MG63 (cell line): Measurements from ENCODE around the gene FAM177B. TPM values are rescaled to one million over a fixed set of nuclear protein-coding genes. Genes with fewer than 3 reads are reported as not detected.
A peak's percentile ranks its signal among the peaks of the same experiment; 100 is the strongest.

Experiments used
- DNase-seq: peaks from one replicate; pipeline ENCODE4 v3.0.0-alpha.2; 2020
- H3K27me3 ChIP-seq: fragments of 250-450 bp; sonication (Bioruptor Pico); 2 replicates; pipeline ENCODE4 v1.5.1; 2020; ENCODE audit warnings: mild to moderate bottlenecking, moderate library complexity
- H3K36me3 ChIP-seq: fragments of 250-450 bp; sonication (Bioruptor Pico); 2 replicates; pipeline ENCODE4 v1.5.1; 2020; ENCODE audit warnings: mild to moderate bottlenecking, moderate library complexity
- H3K4me3 ChIP-seq: fragments of 250-450 bp; sonication (Bioruptor Pico); 2 replicates; pipeline ENCODE4 v1.5.1; 2020; ENCODE audit warnings: mild to moderate bottlenecking, moderate library complexity
- H3K9me3 ChIP-seq: fragments of 250-450 bp; sonication (Bioruptor Pico); 2 replicates; pipeline ENCODE4 v1.5.1; 2020; ENCODE audit warnings: mild to moderate bottlenecking, moderate library complexity
- total RNA-seq: library from RNA; depleted of rRNA; stranded (reverse); fragments of >200 nt; shearing (Covaris generic); gene quantifications from 2 replicates; pipeline ENCODE4 v1.2.3, GENCODE V29; 2014; ENCODE audit warnings: low replicate concordance

Gene FAM177B
- total RNA-seq, 1 experiment from 2014 or later = not detected

- no peaks in the 10 kb centered on the region for H3K27me3 ChIP-seq
- peaks cover 23% of the 10 kb centered on the region for H3K9me3 ChIP-seq
- H3K36me3 ChIP-seq = no peaks in the 10 kb centered on the region
- no peak overlapping the region for H3K4me3 ChIP-seq
- DNase-seq = no peak
These were observed 32.2 kb downstream of the FAM177B start for GRCh38 chr1:222769181-222769580.

- no peaks in the 10 kb centered on the region for H3K27me3 ChIP-seq
- no peaks in the 10 kb centered on the region for H3K36me3 ChIP-seq
- peaks cover 23% of the 10 kb centered on the region for H3K9me3 ChIP-seq
- no peak overlapping the region for H3K4me3 ChIP-seq
- peak; percentile 64 for DNase-seq
These were observed 33.1 kb downstream of the FAM177B start for GRCh38 chr1:222769971-222770620.

GRCh38 chr1:222772996-222773379, 36.0 kb downstream of the FAM177B start:
- Histone ChIP-seq H3K36me3 (no peaks in the 10 kb centered on the region), H3K27me3 (no peaks in the 10 kb centered on the region), H3K9me3 (peaks cover 16% of the 10 kb centered on the region), H3K4me3 (no peak overlapping the region)
- no peak for DNase-seq

- H3K4me3 ChIP-seq = no peak overlapping the region
- DNase-seq = no peak
These were observed 40.5 kb downstream of the FAM177B start for GRCh38 chr1:222777463-222777862.

GRCh38 chr1:222777977-222778376, 41.0 kb downstream of the FAM177B start:
- Histone ChIP-seq H3K36me3 (no peaks in the 10 kb centered on the region), H3K9me3 (peaks cover 5% of the 10 kb centered on the region; the same call in 1 of the 2 replicates), H3K27me3 (no peaks in the 10 kb centered on the region), H3K4me3 (no peak overlapping the region)
- no peak for DNase-seq

More at GRCh38 chr1:222777463-222777862, 40.5 kb downstream of the FAM177B start:
- no peaks in the 10 kb centered on the region for H3K27me3 ChIP-seq
- peaks cover 5% of the 10 kb centered on the region; the same call in 1 of the 2 replicates for H3K9me3 ChIP-seq
- H3K36me3 ChIP-seq = no peaks in the 10 kb centered on the region

- DNase-seq = no peak
- Histone ChIP-seq H3K9me3 (peaks cover 5% of the 10 kb centered on the region; the same call in 1 of the 2 replicates), H3K4me3 (no peak overlapping the region), H3K27me3 (no peaks in the 10 kb centered on the region), H3K36me3 (no peaks in the 10 kb centered on the region)
These were observed 44.2 kb downstream of the FAM177B start for GRCh38 chr1:222781251-222781650.

GRCh38 chr1:222783051-222783450, 46.0 kb downstream of the FAM177B start:
- DNase-seq = no peak
- Histone ChIP-seq H3K4me3 (no peak overlapping the region), H3K27me3 (no peaks in the 10 kb centered on the region), H3K9me3 (peaks cover 5% of the 10 kb centered on the region; the same call in 1 of the 2 replicates), H3K36me3 (no peaks in the 10 kb centered on the region)

GRCh38 chr1:222784371-222784770, 47.4 kb downstream of the FAM177B start:
- H3K36me3 ChIP-seq = no peaks in the 10 kb centered on the region
- DNase-seq = no peak
- peaks cover 5% of the 10 kb centered on the region; the same call in 1 of the 2 replicates for H3K9me3 ChIP-seq
- H3K4me3 ChIP-seq = no peak overlapping the region
- no peaks in the 10 kb centered on the region for H3K27me3 ChIP-seq

GRCh38 chr1:222784916-222785315, 47.9 kb downstream of the FAM177B start:
- Histone ChIP-seq H3K9me3 (peaks cover 5% of the 10 kb centered on the region; the same call in 1 of the 2 replicates), H3K27me3 (no peaks in the 10 kb centered on the region), H3K4me3 (no peak overlapping the region), H3K36me3 (no peaks in the 10 kb centered on the region)
- no peak for DNase-seq

- peaks cover 5% of the 10 kb centered on the region; the same call in 1 of the 2 replicates for H3K9me3 ChIP-seq
- H3K4me3 ChIP-seq = no peak overlapping the region
- H3K36me3 ChIP-seq = no peaks in the 10 kb centered on the region
- DNase-seq = no peak
- no peaks in the 10 kb centered on the region for H3K27me3 ChIP-seq
These were observed 48.5 kb downstream of the FAM177B start for GRCh38 chr1:222785529-222785928.

- peak; percentile 57 for DNase-seq
- no peak overlapping the region for H3K4me3 ChIP-seq
- no peaks in the 10 kb centered on the region; the same call in 1 of the 2 replicates for H3K9me3 ChIP-seq
- no peaks in the 10 kb centered on the region for H3K27me3 ChIP-seq
- no peaks in the 10 kb centered on the region for H3K36me3 ChIP-seq
These were observed 49.1 kb downstream of the FAM177B start for GRCh38 chr1:222786121-222786520.

- no peaks in the 10 kb centered on the region for H3K9me3 ChIP-seq
- no peak overlapping the region for H3K4me3 ChIP-seq
- H3K36me3 ChIP-seq = no peaks in the 10 kb centered on the region
- no peak for DNase-seq
- no peaks in the 10 kb centered on the region for H3K27me3 ChIP-seq
These were observed 50.7 kb downstream of the FAM177B start for GRCh38 chr1:222787729-222788128.

- no peaks in the 10 kb centered on the region for H3K27me3 ChIP-seq
- no peaks in the 10 kb centered on the region for H3K36me3 ChIP-seq
- no peaks in the 10 kb centered on the region for H3K9me3 ChIP-seq
- no peak overlapping the region for H3K4me3 ChIP-seq
- no peak for DNase-seq
These were observed 51.6 kb downstream of the FAM177B start for GRCh38 chr1:222788402-222789156.

GRCh38 chr1:222790115-222790514, 53.1 kb downstream of the FAM177B start:
- no peaks in the 10 kb centered on the region for H3K9me3 ChIP-seq
- H3K4me3 ChIP-seq = no peak overlapping the region
- no peak for DNase-seq
- H3K36me3 ChIP-seq = no peaks in the 10 kb centered on the region
- H3K27me3 ChIP-seq = no peaks in the 10 kb centered on the region

- Histone ChIP-seq H3K4me3 (no peak overlapping the region), H3K27me3 (no peaks in the 10 kb centered on the region), H3K36me3 (no peaks in the 10 kb centered on the region), H3K9me3 (no peaks in the 10 kb centered on the region)
- no peak for DNase-seq
These were observed 53.5 kb downstream of the FAM177B start for GRCh38 chr1:222790520-222790919.

- H3K9me3 ChIP-seq = no peaks in the 10 kb centered on the region
- peak; percentile 69 for DNase-seq
- H3K27me3 ChIP-seq = no peaks in the 10 kb centered on the region
- no peak overlapping the region for H3K4me3 ChIP-seq
- no peaks in the 10 kb centered on the region for H3K36me3 ChIP-seq
These were observed 54.2 kb downstream of the FAM177B start for GRCh38 chr1:222791006-222791710.

GRCh38 chr1:222792744-222793143, 55.7 kb downstream of the FAM177B start:
- DNase-seq = no peak
- H3K27me3 ChIP-seq = no peaks in the 10 kb centered on the region
- H3K36me3 ChIP-seq = no peaks in the 10 kb centered on the region
- H3K4me3 ChIP-seq = no peak overlapping the region
- H3K9me3 ChIP-seq = no peaks in the 10 kb centered on the region
